SK-N-SH treated with all-trans-retinoic acid at 6 μM for 48 hours (cell line): Measurements from ENCODE around the gene OSBPL5.

Experiments used
- ATAC-seq: fragments of 200-7000 bp; cut with Tn5 transposase; 3 replicates; pipeline ENCODE4 v1.9.1; 2020; ENCODE audit warnings: mild to moderate bottlenecking, moderate library complexity
- ARNTL ChIP-seq: fragments of 450-650 bp; formaldehyde crosslinking; IDR thresholded peaks from 2 replicates; pipeline ENCODE4 v1.5.0; 2020; ENCODE audit warnings: low read depth, mild to moderate bottlenecking, moderate library complexity, borderline replicate concordance
- CSDC2 ChIP-seq: fragments of 250-450 bp; sonication (Bioruptor Pico); IDR thresholded peaks from 2 replicates; pipeline ENCODE4 v1.5.0; 2020; ENCODE audit warnings: mild to moderate bottlenecking, moderate library complexity
- OSR1 ChIP-seq: fragments of 250-450 bp; sonication (Bioruptor Pico); IDR thresholded peaks from 2 replicates; pipeline ENCODE4 v1.8.0; 2022; ENCODE audit warnings: moderate library complexity, mild to moderate bottlenecking, inconsistent platforms
- PPARA ChIP-seq: fragments of 250-450 bp; sonication (Bioruptor Pico); IDR thresholded peaks from 2 replicates; pipeline ENCODE4 v1.5.0; 2020; ENCODE audit warnings: mild to moderate bottlenecking, borderline replicate concordance
- RARB ChIP-seq: fragments of 250-450 bp; sonication (Bioruptor Pico); IDR thresholded peaks from 2 replicates; pipeline ENCODE4 v1.8.0; 2021; ENCODE audit warnings: mild to moderate bottlenecking, moderate library complexity
- TCF4 ChIP-seq: fragments of 250-450 bp; sonication (Bioruptor Pico); IDR thresholded peaks from 2 replicates; pipeline ENCODE4 v1.8.0; 2021; ENCODE audit warnings: mild to moderate bottlenecking, moderate library complexity, borderline replicate concordance
- TOX ChIP-seq: fragments of 250-450 bp; sonication (Bioruptor Pico); IDR thresholded peaks from 2 replicates; pipeline ENCODE4 v1.8.0; 2021; ENCODE audit warnings: mild to moderate bottlenecking, moderate library complexity, borderline replicate concordance
- ZC3H10 ChIP-seq: fragments of 250-450 bp; sonication (Bioruptor Pico); IDR thresholded peaks from 2 replicates; pipeline ENCODE4 v1.5.1; 2021; ENCODE audit warnings: mild to moderate bottlenecking, moderate library complexity
- ZNF565 ChIP-seq: fragments of 450-650 bp; formaldehyde crosslinking; conservative IDR thresholded peaks from 2 replicates; pipeline ENCODE4 v1.5.0; 2020; ENCODE audit warnings: low read depth, mild to moderate bottlenecking, moderate library complexity
- ZNF70 ChIP-seq: fragments of 450-650 bp; formaldehyde crosslinking; IDR thresholded peaks from 2 replicates; pipeline ENCODE4 v1.5.0; 2020; ENCODE audit warnings: mild to moderate bottlenecking, moderate library complexity
- ZNF8 ChIP-seq: fragments of 450-650 bp; formaldehyde crosslinking; IDR thresholded peaks from 2 replicates; pipeline ENCODE4 v1.5.0; 2020; ENCODE audit warnings: mild to moderate bottlenecking, moderate library complexity
- TF ChIP-seq, protein P1 (sequence below): fragments of 250-450 bp; sonication (Bioruptor Pico); IDR thresholded peaks from 2 replicates; pipeline ENCODE4 v1.5.0; 2020; ENCODE audit warnings: mild to moderate bottlenecking, moderate library complexity
- TF ChIP-seq, protein P2 (sequence below): fragments of 250-450 bp; sonication (Bioruptor Pico); IDR thresholded peaks from 2 replicates; pipeline ENCODE4 v1.5.1; 2021; ENCODE audit warnings: mild to moderate bottlenecking, moderate library complexity
- TF ChIP-seq, protein P3 (sequence below): fragments of 250-450 bp; sonication (Bioruptor Pico); IDR thresholded peaks from 2 replicates; pipeline ENCODE4 v1.8.0; 2020; ENCODE audit warnings: mild to moderate bottlenecking, moderate library complexity, borderline replicate concordance

Gene OSBPL5

DNA sequence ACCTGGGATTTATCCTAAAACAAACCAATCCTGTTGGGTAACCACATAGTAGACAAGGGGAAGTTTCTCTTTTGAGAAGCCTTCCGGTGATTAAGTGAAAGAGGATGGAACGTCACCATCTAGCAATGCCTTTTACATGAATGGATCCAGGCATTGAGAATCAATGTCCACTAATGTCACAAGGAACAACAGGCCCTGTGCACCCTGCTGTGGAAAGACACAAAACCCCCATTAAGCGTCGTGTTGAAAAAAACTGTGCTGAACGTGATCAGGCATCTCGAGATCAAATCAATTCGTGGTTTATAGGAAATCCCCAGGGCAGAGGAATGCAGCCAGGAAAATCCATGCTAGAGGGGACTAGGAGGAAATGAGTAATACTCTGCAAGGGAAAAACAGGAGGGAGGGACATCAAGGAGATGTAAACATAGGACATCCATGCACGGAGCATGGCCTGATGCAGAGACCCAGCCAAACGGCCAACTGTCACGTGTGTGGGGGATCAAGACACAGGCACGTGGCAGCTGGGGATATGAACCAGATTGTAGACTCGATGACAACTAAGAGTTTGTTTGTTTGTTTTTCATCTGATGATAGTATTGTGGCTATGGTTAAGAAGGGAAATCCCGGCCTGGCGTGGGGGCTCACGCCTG is 69.3 kb downstream of the OSBPL5 start:
- ATAC-seq, result peak; percentile 62
- TF ChIP-seq ZNF70 (CRISPR knock-in tag) (no peak), ZC3H10 (CRISPR knock-in tag) (no peak), CSDC2 (CRISPR knock-in tag) (no peak)
- TF ChIP-seq, protein P1, sequence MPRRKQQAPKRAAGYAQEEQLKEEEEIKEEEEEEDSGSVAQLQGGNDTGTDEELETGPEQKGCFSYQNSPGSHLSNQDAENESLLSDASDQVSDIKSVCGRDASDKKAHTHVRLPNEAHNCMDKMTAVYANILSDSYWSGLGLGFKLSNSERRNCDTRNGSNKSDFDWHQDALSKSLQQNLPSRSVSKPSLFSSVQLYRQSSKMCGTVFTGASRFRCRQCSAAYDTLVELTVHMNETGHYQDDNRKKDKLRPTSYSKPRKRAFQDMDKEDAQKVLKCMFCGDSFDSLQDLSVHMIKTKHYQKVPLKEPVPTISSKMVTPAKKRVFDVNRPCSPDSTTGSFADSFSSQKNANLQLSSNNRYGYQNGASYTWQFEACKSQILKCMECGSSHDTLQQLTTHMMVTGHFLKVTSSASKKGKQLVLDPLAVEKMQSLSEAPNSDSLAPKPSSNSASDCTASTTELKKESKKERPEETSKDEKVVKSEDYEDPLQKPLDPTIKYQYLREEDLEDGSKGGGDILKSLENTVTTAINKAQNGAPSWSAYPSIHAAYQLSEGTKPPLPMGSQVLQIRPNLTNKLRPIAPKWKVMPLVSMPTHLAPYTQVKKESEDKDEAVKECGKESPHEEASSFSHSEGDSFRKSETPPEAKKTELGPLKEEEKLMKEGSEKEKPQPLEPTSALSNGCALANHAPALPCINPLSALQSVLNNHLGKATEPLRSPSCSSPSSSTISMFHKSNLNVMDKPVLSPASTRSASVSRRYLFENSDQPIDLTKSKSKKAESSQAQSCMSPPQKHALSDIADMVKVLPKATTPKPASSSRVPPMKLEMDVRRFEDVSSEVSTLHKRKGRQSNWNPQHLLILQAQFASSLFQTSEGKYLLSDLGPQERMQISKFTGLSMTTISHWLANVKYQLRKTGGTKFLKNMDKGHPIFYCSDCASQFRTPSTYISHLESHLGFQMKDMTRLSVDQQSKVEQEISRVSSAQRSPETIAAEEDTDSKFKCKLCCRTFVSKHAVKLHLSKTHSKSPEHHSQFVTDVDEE (CRISPR knock-in tag), result no peak

DNA sequence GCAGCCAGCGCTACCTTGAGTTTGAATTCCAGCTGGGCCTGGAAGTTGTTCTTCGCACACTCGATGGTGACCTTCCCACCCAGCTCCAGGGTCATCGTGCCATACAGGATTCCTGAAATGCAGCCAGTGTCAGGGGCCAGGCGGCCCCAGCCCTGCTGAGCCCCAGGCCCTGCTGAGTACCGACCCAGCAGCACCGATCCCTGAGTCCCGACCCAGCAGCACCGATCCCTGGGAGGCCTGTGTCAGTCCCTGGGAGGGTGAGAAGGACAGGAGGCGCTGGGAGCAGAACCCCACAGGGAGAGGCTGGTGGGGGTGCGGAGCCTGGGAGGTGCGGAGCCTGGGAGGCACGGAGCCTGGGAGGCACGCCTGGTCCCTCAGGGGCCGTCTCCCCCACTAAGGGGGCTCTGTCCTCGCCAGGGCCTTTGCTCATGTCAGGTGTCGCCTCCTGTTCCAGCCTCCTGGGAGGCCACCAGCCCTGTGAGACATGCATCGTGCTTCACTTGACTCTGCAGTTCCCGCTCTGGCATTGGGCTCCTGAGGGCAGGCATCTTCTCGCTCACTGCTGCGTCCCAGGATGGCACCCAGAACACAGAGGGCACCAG is 70.8 kb downstream of the OSBPL5 start:
- no peak for ATAC-seq

DNA sequence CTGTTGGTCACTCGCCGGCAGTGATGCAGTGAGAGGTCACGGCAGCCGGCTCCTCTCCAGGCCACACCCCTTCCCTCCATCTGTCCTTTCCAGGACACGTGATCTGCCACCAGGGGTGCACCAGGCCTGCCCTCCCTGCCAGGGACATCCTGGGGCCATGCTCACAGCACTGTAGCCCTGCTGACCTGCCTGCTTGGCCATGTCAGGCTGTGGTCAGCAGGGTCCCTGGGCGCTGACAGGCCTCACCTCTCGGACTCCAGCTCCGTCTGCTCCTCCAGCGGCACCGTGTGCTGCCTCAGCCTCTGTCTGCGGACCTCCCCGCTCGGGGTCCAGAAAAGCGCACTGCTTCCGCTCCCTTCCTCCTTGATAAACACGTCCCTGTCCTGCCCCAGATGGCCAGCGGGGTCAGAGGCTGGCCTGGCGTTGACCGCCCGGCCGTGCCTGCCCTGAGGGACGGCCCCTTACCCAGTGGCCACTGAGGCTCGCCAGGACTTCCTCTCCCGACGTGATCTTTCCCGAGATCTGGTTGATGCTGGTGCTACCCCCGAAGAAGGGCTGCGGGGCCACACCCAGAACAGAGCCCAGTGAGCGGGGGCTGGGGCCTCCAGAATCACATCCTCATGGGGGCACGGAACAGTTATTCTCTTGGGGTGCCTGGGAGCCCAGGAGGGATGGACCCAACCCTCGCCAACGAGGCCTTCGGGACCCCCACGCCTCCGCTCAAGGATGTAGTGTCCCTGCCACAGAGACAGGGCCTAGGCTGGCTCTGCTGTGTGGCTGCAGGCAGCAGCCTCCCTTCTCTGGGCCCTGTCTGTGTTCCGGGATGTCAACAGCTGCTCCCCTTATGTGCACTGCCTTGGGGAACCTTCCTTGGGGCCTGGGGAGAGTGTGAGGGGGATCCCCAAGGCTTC is 71.6 kb downstream of the OSBPL5 start:
- TF ChIP-seq OSR1 (CRISPR knock-in tag) (no peak), ZNF8 (CRISPR knock-in tag) (no peak), ARNTL (no peak), ZNF565 (no peak), ZC3H10 (CRISPR knock-in tag) (no peak), RARB (no peak), ZNF70 (CRISPR knock-in tag) (no peak), PPARA (CRISPR knock-in tag) (no peak)
- TF ChIP-seq, protein P2, sequence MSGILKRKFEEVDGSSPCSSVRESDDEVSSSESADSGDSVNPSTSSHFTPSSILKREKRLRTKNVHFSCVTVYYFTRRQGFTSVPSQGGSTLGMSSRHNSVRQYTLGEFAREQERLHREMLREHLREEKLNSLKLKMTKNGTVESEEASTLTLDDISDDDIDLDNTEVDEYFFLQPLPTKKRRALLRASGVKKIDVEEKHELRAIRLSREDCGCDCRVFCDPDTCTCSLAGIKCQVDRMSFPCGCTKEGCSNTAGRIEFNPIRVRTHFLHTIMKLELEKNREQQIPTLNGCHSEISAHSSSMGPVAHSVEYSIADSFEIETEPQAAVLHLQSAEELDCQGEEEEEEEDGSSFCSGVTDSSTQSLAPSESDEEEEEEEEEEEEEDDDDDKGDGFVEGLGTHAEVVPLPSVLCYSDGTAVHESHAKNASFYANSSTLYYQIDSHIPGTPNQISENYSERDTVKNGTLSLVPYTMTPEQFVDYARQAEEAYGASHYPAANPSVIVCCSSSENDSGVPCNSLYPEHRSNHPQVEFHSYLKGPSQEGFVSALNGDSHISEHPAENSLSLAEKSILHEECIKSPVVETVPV (CRISPR knock-in tag), result no peak
- TF ChIP-seq, all 23 proteins: peak for 0

More for the DNA sequence above, 70.8 kb downstream of the OSBPL5 start:
- TF ChIP-seq RARB, result no peak
- TF ChIP-seq, protein P2 (CRISPR knock-in tag), result no peak
- TF ChIP-seq ZC3H10 (CRISPR knock-in tag), result no peak
- TF ChIP-seq PPARA (CRISPR knock-in tag), result no peak
- no peak for TF ChIP-seq TCF4 (CRISPR knock-in tag)

DNA sequence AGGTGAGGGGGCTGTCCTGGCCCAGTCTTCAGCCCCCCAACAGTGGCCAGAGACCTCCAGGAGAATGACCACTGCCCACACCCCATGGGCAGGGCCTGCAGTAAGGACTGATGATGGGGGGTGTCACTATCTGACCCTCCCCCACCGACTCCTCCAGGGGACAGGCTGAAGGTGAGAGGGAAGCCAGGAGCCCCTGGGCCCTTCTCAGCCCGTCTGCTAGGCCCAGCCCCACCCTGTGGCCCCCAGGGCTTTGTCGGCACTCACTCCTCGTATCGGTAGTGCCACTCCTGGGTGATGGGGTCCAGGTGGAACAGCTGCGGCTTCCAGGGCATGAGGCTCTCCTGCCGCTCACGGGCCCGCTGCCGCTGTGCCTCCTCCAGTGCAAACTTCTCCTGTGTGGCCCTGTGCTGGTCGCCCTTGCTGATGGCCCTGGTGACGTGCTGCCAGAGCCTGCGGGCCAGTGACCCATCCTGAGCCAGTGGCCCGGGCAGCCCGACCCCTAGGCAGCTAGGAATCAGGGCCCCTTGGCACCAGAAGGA is 72.4 kb downstream of the OSBPL5 start:
- no peak for ATAC-seq
- TF ChIP-seq ARNTL (no peak), ZNF565 (no peak), ZNF8 (CRISPR knock-in tag) (no peak), OSR1 (CRISPR knock-in tag) (no peak), TOX (CRISPR knock-in tag) (no peak)
- TF ChIP-seq, protein P3, sequence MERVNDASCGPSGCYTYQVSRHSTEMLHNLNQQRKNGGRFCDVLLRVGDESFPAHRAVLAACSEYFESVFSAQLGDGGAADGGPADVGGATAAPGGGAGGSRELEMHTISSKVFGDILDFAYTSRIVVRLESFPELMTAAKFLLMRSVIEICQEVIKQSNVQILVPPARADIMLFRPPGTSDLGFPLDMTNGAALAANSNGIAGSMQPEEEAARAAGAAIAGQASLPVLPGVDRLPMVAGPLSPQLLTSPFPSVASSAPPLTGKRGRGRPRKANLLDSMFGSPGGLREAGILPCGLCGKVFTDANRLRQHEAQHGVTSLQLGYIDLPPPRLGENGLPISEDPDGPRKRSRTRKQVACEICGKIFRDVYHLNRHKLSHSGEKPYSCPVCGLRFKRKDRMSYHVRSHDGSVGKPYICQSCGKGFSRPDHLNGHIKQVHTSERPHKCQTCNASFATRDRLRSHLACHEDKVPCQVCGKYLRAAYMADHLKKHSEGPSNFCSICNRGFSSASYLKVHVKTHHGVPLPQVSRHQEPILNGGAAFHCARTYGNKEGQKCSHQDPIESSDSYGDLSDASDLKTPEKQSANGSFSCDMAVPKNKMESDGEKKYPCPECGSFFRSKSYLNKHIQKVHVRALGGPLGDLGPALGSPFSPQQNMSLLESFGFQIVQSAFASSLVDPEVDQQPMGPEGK (CRISPR knock-in tag), result no peak

More for the DNA sequence above, 71.6 kb downstream of the OSBPL5 start:
- ATAC-seq, result no peak
